Panc1 (cell line): ENCODE data around the gene MKRN2OS.

ENCODE experiments used
- CTCF ChIP-seq: fragments of 450-650 bp; IDR thresholded peaks from 2 replicates; pipeline ENCODE4 v1.5.1; 2017; ENCODE audit warnings: mild to moderate bottlenecking
- POLR2AphosphoS5 ChIP-seq: IDR thresholded peaks from 2 replicates; pipeline ENCODE4 v1.6.1; 2012; ENCODE audit warnings: mild to moderate bottlenecking, low read depth, low read length, moderate library complexity
- SIN3A ChIP-seq: IDR thresholded peaks from 2 replicates; pipeline ENCODE4 v1.6.1; 2012; ENCODE audit warnings: low read depth, mild to moderate bottlenecking, low read length, moderate library complexity, borderline replicate concordance; ENCODE audit not compliant: insufficient read depth
- TCF7L2 ChIP-seq: IDR thresholded peaks from 2 replicates; pipeline ENCODE4 v1.6.1; 2011; ENCODE audit warnings: mild to moderate bottlenecking, low read depth, low read length, inconsistent platforms

- TF ChIP-seq CTCF (no peak), POLR2AphosphoS5 (no peak), TCF7L2 (no peak), SIN3A (no peak)
Observed at GRCh38 chr3:12506201-12506709, 39.0 kb downstream of the MKRN2OS start.
